ENCODE measurements around the gene ACSM6. TPM values are rescaled to one million over a fixed set of nuclear protein-coding genes. Genes with fewer than 3 reads are reported as not detected.
A peak's percentile ranks its signal among the peaks of the same experiment; 100 is the strongest.

Gene ACSM6
- total RNA-seq, 1 experiment from 2014 or later = not detected

DNA sequence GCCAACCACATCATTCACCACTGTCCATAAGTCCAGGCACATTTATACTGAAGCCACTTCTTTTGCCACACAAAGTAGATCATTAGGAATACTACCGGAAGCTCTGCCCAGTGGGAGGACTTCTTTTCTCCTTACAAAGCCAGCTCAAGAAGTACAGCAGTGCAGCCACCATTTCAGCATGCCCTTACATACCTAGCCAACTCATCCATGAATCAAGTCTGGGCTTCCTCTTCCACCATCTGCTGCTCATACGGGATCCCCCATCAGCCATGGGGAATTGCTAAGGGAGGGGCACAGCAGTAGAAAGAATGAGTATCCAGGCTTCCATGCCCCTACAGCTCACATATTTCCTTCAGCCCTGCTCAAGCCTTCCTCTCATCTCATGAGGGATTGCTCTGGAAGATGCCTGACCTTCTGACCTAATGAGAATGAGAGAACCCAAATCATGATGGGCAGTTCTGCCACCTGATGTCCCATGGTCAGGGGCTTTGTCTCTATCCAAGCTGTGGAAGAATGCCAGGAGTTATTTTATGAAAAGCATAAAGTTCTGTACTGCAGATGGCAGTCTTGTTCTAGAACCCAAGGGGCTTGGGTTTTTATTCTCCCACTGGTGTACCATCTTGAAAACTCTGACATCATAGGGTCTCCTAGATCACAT lies 39.5 kb downstream of the ACSM6 start (continued):
- TF ChIP-seq MAX (CRISPR knock-in tag; IDR thresholded peaks at IDR 0.05) (no peak), ATF3 (CRISPR knock-in tag; conservative IDR thresholded peaks at IDR 0.05) (no peak), TCF7 (CRISPR knock-in tag; IDR thresholded peaks at IDR 0.05; ENCODE audit: low read depth) (no peak)

- ChIA-PET POLR2A (interaction anchor here (0.5 to 0.7 kb wide), 3 partner anchors 8 to 1050 kb away, joined by 3 to 6 read pairs (median 4); no protein-coding TSS in a partner anchor), CTCF (interaction anchor here (0.7 to 1.7 kb wide), 7 partner anchors 8 to 140 kb away, joined by 3 to 14 read pairs (median 6); no protein-coding TSS in a partner anchor)
- ATAC-seq (no peak), DNase-seq (ENCODE audit: low spot score) (no peak)
- H3K9me3 Mint-ChIP-seq = peaks cover 13% of the 10 kb centered on the region
- peaks cover 56% of the 10 kb centered on the region for H3K4me1 Mint-ChIP-seq
- H3K27me3 Mint-ChIP-seq (ENCODE audit: low read depth) = no peaks in the 10 kb centered on the region
- peaks cover 54% of the 10 kb centered on the region for H3K36me3 Mint-ChIP-seq
- peak overlapping the region; percentile 98 for H3K27ac Mint-ChIP-seq
- no peak overlapping the region for H3K4me3 Mint-ChIP-seq
- TF ChIP-seq, protein P1, sequence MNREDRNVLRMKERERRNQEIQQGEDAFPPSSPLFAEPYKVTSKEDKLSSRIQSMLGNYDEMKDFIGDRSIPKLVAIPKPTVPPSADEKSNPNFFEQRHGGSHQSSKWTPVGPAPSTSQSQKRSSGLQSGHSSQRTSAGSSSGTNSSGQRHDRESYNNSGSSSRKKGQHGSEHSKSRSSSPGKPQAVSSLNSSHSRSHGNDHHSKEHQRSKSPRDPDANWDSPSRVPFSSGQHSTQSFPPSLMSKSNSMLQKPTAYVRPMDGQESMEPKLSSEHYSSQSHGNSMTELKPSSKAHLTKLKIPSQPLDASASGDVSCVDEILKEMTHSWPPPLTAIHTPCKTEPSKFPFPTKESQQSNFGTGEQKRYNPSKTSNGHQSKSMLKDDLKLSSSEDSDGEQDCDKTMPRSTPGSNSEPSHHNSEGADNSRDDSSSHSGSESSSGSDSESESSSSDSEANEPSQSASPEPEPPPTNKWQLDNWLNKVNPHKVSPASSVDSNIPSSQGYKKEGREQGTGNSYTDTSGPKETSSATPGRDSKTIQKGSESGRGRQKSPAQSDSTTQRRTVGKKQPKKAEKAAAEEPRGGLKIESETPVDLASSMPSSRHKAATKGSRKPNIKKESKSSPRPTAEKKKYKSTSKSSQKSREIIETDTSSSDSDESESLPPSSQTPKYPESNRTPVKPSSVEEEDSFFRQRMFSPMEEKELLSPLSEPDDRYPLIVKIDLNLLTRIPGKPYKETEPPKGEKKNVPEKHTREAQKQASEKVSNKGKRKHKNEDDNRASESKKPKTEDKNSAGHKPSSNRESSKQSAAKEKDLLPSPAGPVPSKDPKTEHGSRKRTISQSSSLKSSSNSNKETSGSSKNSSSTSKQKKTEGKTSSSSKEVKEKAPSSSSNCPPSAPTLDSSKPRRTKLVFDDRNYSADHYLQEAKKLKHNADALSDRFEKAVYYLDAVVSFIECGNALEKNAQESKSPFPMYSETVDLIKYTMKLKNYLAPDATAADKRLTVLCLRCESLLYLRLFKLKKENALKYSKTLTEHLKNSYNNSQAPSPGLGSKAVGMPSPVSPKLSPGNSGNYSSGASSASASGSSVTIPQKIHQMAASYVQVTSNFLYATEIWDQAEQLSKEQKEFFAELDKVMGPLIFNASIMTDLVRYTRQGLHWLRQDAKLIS (CRISPR knock-in tag; IDR thresholded peaks at IDR 0.05; ENCODE audit: borderline replicate concordance) = peak; percentile 37; the same call in 1 of the 2 replicates
- no peak for TF ChIP-seq NFATC4 (CRISPR knock-in tag; IDR thresholded peaks at IDR 0.05)
These were observed 40.9 kb downstream of the ACSM6 start for GRCh38 chr10:95234951-95235350.

DNA sequence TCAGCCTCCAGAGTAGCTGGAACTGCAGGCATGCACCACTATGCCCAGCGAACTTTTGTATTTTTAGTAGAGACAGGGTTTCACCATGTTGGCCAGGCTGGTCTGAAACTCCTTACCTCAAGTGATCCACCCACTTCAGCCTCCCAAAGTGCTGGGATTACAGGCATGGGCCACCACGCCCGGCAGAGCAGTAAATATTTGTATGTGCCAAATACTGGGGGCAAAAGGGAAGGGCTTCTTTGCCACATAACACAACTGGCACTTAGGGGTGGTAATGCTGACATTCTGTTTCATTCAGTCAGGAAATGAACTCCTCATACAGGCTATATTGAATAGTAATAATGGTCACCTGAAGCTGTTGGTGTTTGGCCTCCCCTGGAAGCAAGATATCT lies 41.6 kb downstream of the ACSM6 start:
- DNase-seq (ENCODE audit: low spot score) (no peak), ATAC-seq (no peak)
- POLR2A ChIA-PET = interaction anchor here (0.6 kb wide), 1 partner anchor 238 kb away, joined by 3 read pairs; no protein-coding TSS in a partner anchor
- H3K9me3 Mint-ChIP-seq = peaks cover 18% of the 10 kb centered on the region
- no peak overlapping the region for H3K4me3 Mint-ChIP-seq
- peaks cover 49% of the 10 kb centered on the region for H3K4me1 Mint-ChIP-seq
- CTCF ChIA-PET = interaction anchor here (1.1 kb wide), 1 partner anchor 139 kb away, joined by 6 read pairs; no protein-coding TSS in a partner anchor
- H3K36me3 Mint-ChIP-seq = peaks cover 61% of the 10 kb centered on the region
- H3K27ac Mint-ChIP-seq = peak overlapping the region; percentile 98
- no peaks in the 10 kb centered on the region for H3K27me3 Mint-ChIP-seq (ENCODE audit: low read depth)
- TF ChIP-seq PREB (CRISPR knock-in tag; IDR thresholded peaks at IDR 0.05; ENCODE audit: borderline replicate concordance) (no peak), GABPB1 (CRISPR knock-in tag; IDR thresholded peaks at IDR 0.05) (no peak), NFE2L1 (CRISPR knock-in tag; IDR thresholded peaks at IDR 0.05) (no peak), ZSCAN18 (CRISPR knock-in tag; IDR thresholded peaks at IDR 0.05) (no peak), E2F5 (CRISPR knock-in tag; IDR thresholded peaks at IDR 0.05) (no peak), AR (CRISPR knock-in tag; IDR thresholded peaks at IDR 0.05) (no peak), MYBL2 (CRISPR knock-in tag; IDR thresholded peaks at IDR 0.05) (no peak), NFATC4 (CRISPR knock-in tag; IDR thresholded peaks at IDR 0.05) (no peak), MXD4 (CRISPR knock-in tag; IDR thresholded peaks at IDR 0.05; ENCODE audit: borderline replicate concordance) (no peak), SOX15 (CRISPR knock-in tag; IDR thresholded peaks at IDR 0.05) (no peak)
- TF ChIP-seq, protein P2, sequence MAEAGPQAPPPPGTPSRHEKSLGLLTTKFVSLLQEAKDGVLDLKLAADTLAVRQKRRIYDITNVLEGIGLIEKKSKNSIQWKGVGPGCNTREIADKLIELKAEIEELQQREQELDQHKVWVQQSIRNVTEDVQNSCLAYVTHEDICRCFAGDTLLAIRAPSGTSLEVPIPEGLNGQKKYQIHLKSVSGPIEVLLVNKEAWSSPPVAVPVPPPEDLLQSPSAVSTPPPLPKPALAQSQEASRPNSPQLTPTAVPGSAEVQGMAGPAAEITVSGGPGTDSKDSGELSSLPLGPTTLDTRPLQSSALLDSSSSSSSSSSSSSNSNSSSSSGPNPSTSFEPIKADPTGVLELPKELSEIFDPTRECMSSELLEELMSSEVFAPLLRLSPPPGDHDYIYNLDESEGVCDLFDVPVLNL (CRISPR knock-in tag; IDR thresholded peaks at IDR 0.05; ENCODE audit: borderline replicate concordance, low read depth) = no peak

Data from WTC11 (cell line).